Endothelial cell of umbilical vein (primary cell): Measurements from ENCODE around the gene TPK1. TPM values are rescaled to one million over a fixed set of nuclear protein-coding genes. Genes with fewer than 3 reads are reported as not detected.

Experiments used
- BruUV-seq: library from RNA; stranded (reverse); fragments of 400-500 nt; replicated peaks from 2 replicates; lab custom pipeline; 2021; lab: Mats Ljungman, UMichigan
- CTCF ChIA-PET: fragments of 300-600, 350-600 bp; sonication (Branson Sonifier 250); formaldehyde crosslinking; loops from one replicate; lab custom pipeline; 2021; ENCODE audit warnings: antibody characterized with exemption, inconsistent platforms; lab: Charles Lee
- POLR2A ChIA-PET: fragments of 300-600, 350-600 bp; sonication (Branson Sonifier 250); formaldehyde crosslinking; loops from one replicate; lab custom pipeline; 2021; ENCODE audit warnings: antibody characterized with exemption, inconsistent platforms; lab: Charles Lee
- DNase-seq: peaks from one replicate; pipeline ENCODE4 v3.0.0-alpha.2; 2011; ENCODE audit warnings: low read depth, low spot score
- FAIRE-seq: peaks from 2 replicates; lab custom pipeline; 2011; peaks lifted over from hg19 to GRCh38; lab: Jason Lieb, UNC
- H2AFZ ChIP-seq: 2 replicates; pipeline ENCODE4 v1.6.0; 2012; ENCODE audit warnings: low read depth, low read length, control low read depth, inconsistent platforms
- H3K27ac ChIP-seq: 2 replicates; pipeline ENCODE4 v1.5.1; 2011; ENCODE audit warnings: low read depth, mild to moderate bottlenecking, control low read depth, low read length, moderate library complexity; ENCODE audit not compliant: insufficient read depth
- H3K27me3 ChIP-seq, 2 experiments: 2 replicates each; pipeline versions ENCODE4 v1.6.0 to v1.6.1; 2011; ENCODE audit warnings: low read length in 2 of 2, mixed read lengths in 1 of 2; ENCODE audit not compliant: control insufficient read depth in 2 of 2, insufficient read depth in 2 of 2
- H3K36me3 ChIP-seq, 2 experiments: 2 replicates in 1 of 2; 3 replicates in 1 of 2; pipeline ENCODE4 v1.5.1; 2011; ENCODE audit warnings: low read length in 2 of 2, mild to moderate bottlenecking in 1 of 2, moderate library complexity in 1 of 2; ENCODE audit not compliant: control insufficient read depth in 2 of 2, insufficient read depth in 2 of 2; ENCODE audit errors: extremely low read depth in 1 of 2
- H3K4me1 ChIP-seq: 3 replicates; pipeline ENCODE4 v1.5.1; 2011; ENCODE audit warnings: mild to moderate bottlenecking, low read length; ENCODE audit not compliant: control insufficient read depth, insufficient read depth; ENCODE audit errors: extremely low read depth
- H3K4me2 ChIP-seq: 2 replicates; pipeline ENCODE4 v1.6.1; 2011; ENCODE audit warnings: low read length, control low read depth, mixed read lengths; ENCODE audit not compliant: insufficient read depth
- H3K4me3 ChIP-seq, 3 experiments: fragments of 200-600 bp in 1 of 3; sonication (generic), shearing (Covaris generic) in 1 of 3; replicated peaks in 1 of 3; 2 replicates each; pipeline ENCODE4 v1.5.1; 2011 to 2016; ENCODE audit warnings: control low read depth in 3 of 3, low read length in 3 of 3, mild to moderate bottlenecking in 2 of 3, inconsistent platforms in 1 of 3, low read depth in 1 of 3, moderate library complexity in 1 of 3; ENCODE audit not compliant: insufficient read depth in 1 of 3
- H3K79me2 ChIP-seq: 2 replicates; pipeline ENCODE4 v1.6.0; 2012; ENCODE audit warnings: low read length, inconsistent platforms; ENCODE audit not compliant: control insufficient read depth, insufficient read depth
- H3K9ac ChIP-seq: replicated peaks from 2 replicates; pipeline ENCODE3; 2011; ENCODE audit warnings: low read length, control low read depth; ENCODE audit not compliant: insufficient read depth; ENCODE audit errors: extremely low read depth
- H3K9me1 ChIP-seq: replicated peaks from 3 replicates; pipeline ENCODE4 v1.6.0; 2011; ENCODE audit warnings: mild to moderate bottlenecking, low read length; ENCODE audit not compliant: control insufficient read depth, insufficient read depth; ENCODE audit errors: extremely low read depth
- H3K9me3 ChIP-seq: replicated peaks from 2 replicates; pipeline ENCODE4 v1.5.1; 2012; ENCODE audit warnings: low read length, inconsistent platforms; ENCODE audit not compliant: control insufficient read depth, insufficient read depth
- H4K20me1 ChIP-seq: replicated peaks from 2 replicates; pipeline ENCODE3; 2011; ENCODE audit warnings: mild to moderate bottlenecking, low read length; ENCODE audit not compliant: control insufficient read depth, insufficient read depth; ENCODE audit errors: extremely low read depth
- CTCF ChIP-seq, 2 donors: IDR thresholded peaks; 1 replicate in 1 of 2; 2 replicates in 1 of 2; pipeline ENCODE4 v1.5.1; 2011; ENCODE audit warnings: low read length in 2 of 2, mild to moderate bottlenecking in 2 of 2, moderate library complexity in 2 of 2, control low read depth in 1 of 2, inconsistent platforms in 1 of 2, low read depth in 1 of 2; ENCODE audit not compliant: insufficient read depth in 1 of 2; ENCODE audit errors: extremely low read depth in 1 of 2
- EZH2 ChIP-seq: IDR thresholded peaks from 2 replicates; pipeline ENCODE4 v1.6.1; 2012; ENCODE audit warnings: borderline replicate concordance, low read depth, mild to moderate bottlenecking, moderate library complexity, low read length, inconsistent platforms; ENCODE audit not compliant: severe bottlenecking
- FOS ChIP-seq: IDR thresholded peaks from 2 replicates; pipeline ENCODE4 v1.6.1; 2011; ENCODE audit warnings: mild to moderate bottlenecking, low read length, moderate library complexity, borderline replicate concordance; ENCODE audit not compliant: insufficient read depth
- GATA2 ChIP-seq: IDR thresholded peaks from 2 replicates; pipeline ENCODE4 v1.7.0; 2011; ENCODE audit warnings: low read depth, mild to moderate bottlenecking, moderate library complexity, mixed read lengths, low read length; ENCODE audit not compliant: insufficient read length, insufficient read depth
- JUN ChIP-seq: IDR thresholded peaks from 2 replicates; pipeline ENCODE4 v1.6.1; 2011; ENCODE audit warnings: borderline replicate concordance, low read depth; ENCODE audit not compliant: insufficient read length, insufficient read depth
- MAX ChIP-seq: IDR thresholded peaks from 2 replicates; pipeline ENCODE4 v1.6.1; 2011; ENCODE audit not compliant: insufficient read depth, insufficient read length
- MYC ChIP-seq: IDR thresholded peaks from one replicate; pipeline ENCODE4 v1.6.1; 2011; ENCODE audit warnings: mild to moderate bottlenecking, low read depth, low read length
- POLR2A ChIP-seq: IDR thresholded peaks from 2 replicates; pipeline ENCODE4 v1.6.1; 2012; ENCODE audit warnings: low read depth, mild to moderate bottlenecking, control low read depth, low read length
- POLR2AphosphoS5 ChIP-seq: IDR thresholded peaks from 2 replicates; pipeline ENCODE4 v1.6.1; 2012; ENCODE audit warnings: low read depth, mild to moderate bottlenecking, control low read depth, low read length, moderate library complexity; ENCODE audit not compliant: insufficient read depth
- dilution Hi-C: fragments of 300-500 bp; cut with MboI; formaldehyde crosslinking; loops from one replicate; pipeline ENCODE4 v1.15.0; 2019; ENCODE audit warnings: low sequenced_read_pairs; ENCODE audit not compliant: extremely low pct_ligation_motif_present
- intact Hi-C: fragments of 100-400 bp; cut with micrococcal nuclease; formaldehyde crosslinking; loops from one replicate; pipeline ENCODE4 v1.10.0; 2022
- polyA plus RNA-seq, 4 experiments: library from polyadenylated mRNA; depleted of rRNA in 3 of 4; stranded (reverse) in 3 of 4; unstranded in 1 of 4; fragments of >200 nt; gene quantifications; 2 replicates each; pipeline versions ENCODE4 v1.2.1 to v1.2.3, GENCODE V29; 2011 to 2012; ENCODE audit warnings: missing spikeins in 1 of 4
- total RNA-seq: library from RNA; stranded (reverse); gene quantifications from 2 replicates; pipeline ENCODE4 v1.2.3, GENCODE V29; 2021

Gene TPK1
- total and polyA plus RNA-seq, 2 donors (not counting 3 experiments of a cell fraction or from before 2014, with no cell fraction given), result 7.5 to 9.3 TPM

- H3K79me2 ChIP-seq, result no peaks in the 10 kb centered on the region
- no TSS peak for BruUV-seq
- H3K27ac ChIP-seq, result no peak overlapping the region
- H3K9ac ChIP-seq, result no peak overlapping the region
- DNase-seq (no peak), FAIRE-seq (no peak)
- POLR2A ChIA-PET, result no interaction called here
- CTCF ChIA-PET, result no interaction called here
- no peaks in the 10 kb centered on the region for H3K4me1 ChIP-seq
- no peak for TF ChIP-seq MYC
- TF ChIP-seq FOS, result no peak
- TF ChIP-seq CTCF (IDR thresholded peaks at IDR 0.05; ENCODE audit: extremely low read depth in 1 of 2, insufficient read depth in 1 of 2, low read depth in 1 of 2, low read length in 2 of 2), result no peak
- TF ChIP-seq JUN, result no peak
- H3K4me3 ChIP-seq, result no peak overlapping the region
- dilution Hi-C loops (no loop called here), intact Hi-C loops (no loop called here)
- H3K36me3 ChIP-seq, result no peaks in the 10 kb centered on the region
- H2AFZ ChIP-seq, result no peak overlapping the region
- H3K9me3 ChIP-seq, result no peaks in the 10 kb centered on the region
- H3K4me2 ChIP-seq, result no peak overlapping the region
- no peaks in the 10 kb centered on the region for H3K27me3 ChIP-seq
- no peaks in the 10 kb centered on the region for H4K20me1 ChIP-seq
- H3K9me1 ChIP-seq, result no peaks in the 10 kb centered on the region
Observed at GRCh38 chr7:144415858-144416257, 420.0 kb downstream of the TPK1 start.

GRCh38 chr7:144414815-144415214, 421.0 kb downstream of the TPK1 start:
- H3K9ac ChIP-seq, result no peak overlapping the region
- no peaks in the 10 kb centered on the region for H4K20me1 ChIP-seq
- no peaks in the 10 kb centered on the region for H3K4me1 ChIP-seq
- dilution Hi-C loops, result no loop called here
- ChIA-PET CTCF (interaction anchor here (0.5 kb wide), 1 partner anchor 83 kb away, joined by 3 read pairs; no protein-coding TSS in a partner anchor), POLR2A (no interaction called here)
- FAIRE-seq (no peak), DNase-seq (no peak)
- no peaks in the 10 kb centered on the region for H3K9me1 ChIP-seq
- H3K4me2 ChIP-seq, result no peak overlapping the region
- no peak overlapping the region for H3K4me3 ChIP-seq
- no peaks in the 10 kb centered on the region for H3K79me2 ChIP-seq
- H3K9me3 ChIP-seq, result no peaks in the 10 kb centered on the region
- intact Hi-C loops, result no loop called here
- H3K27me3 ChIP-seq, result no peaks in the 10 kb centered on the region
- no peak for TF ChIP-seq JUN
- TF ChIP-seq GATA2, result no peak
- no peak for TF ChIP-seq POLR2A
- TF ChIP-seq POLR2AphosphoS5, result no peak
- no peak for TF ChIP-seq EZH2
- TF ChIP-seq MAX, result no peak
- no peak for TF ChIP-seq MYC
- TF ChIP-seq CTCF (IDR thresholded peaks at IDR 0.05; ENCODE audit: extremely low read depth in 1 of 2, insufficient read depth in 1 of 2, low read depth in 1 of 2, low read length in 2 of 2), result no peak
- TF ChIP-seq FOS, result no peak
- no peak overlapping the region for H2AFZ ChIP-seq
- no TSS peak for BruUV-seq
- H3K27ac ChIP-seq, result no peak overlapping the region
- no peaks in the 10 kb centered on the region for H3K36me3 ChIP-seq
